NOMO-1 treated with dmso at 0.1 percent for 144 hours (cell line): ENCODE results near the gene PPP2R3B.
"Not testable (repeated sequence)": the region's sequence is repeated elsewhere in the genome, so short reads cannot be mapped to it uniquely, and the experiment has no call there.

Source experiments
- DNase-seq: peaks from one replicate; lab custom pipeline; 2025; ENCODE audit not compliant: unreplicated experiment; lab: John Stamatoyannopoulos, UW

The PPP2R3B gene

DNA sequence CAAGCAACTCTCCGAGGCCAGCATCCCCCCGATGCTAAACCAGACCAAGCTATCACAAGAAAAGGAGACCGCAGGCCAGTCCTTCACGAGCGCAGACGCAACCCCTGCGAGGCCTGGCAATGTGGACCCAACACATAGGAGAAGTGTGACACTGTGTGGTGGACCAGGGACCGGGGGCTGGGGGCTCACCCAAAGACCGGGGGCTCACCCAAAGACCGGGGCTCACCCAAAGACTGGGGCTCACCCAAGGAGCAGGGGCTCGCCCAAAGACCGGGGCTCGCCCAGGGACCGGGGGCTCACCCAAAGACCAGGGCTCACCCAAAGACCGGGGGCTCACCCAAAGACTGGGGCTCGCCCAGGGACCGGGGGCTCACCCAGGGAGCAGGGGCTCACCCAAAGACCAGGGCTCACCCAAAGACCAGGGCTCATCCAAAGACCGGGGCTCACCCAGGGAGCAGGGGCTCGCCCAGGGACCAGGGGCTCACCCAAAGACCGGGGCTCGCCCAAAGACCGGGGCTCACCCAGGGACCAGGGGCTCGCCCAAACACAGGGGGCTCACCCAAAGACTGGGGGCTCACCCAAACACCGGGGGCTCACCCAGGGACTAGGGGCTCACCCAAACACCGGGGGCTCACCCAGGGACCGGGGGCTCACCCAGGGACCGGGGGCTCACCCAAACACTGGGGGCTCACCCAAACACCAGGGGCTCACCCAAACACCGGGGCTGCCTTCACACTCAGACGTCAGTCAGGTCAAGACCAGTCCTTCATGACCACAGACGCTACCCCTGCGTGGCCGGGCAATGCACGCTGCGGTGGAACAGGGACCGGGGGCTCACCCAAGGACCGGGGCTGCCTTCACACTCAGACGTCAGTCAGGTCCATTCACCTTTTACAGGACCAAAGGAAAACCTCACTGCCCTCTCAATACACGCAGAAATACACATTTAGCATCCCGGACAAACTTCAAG lies 32.9 kb downstream of the PPP2R3B start:
- DNase-seq, result no peak

DNA sequence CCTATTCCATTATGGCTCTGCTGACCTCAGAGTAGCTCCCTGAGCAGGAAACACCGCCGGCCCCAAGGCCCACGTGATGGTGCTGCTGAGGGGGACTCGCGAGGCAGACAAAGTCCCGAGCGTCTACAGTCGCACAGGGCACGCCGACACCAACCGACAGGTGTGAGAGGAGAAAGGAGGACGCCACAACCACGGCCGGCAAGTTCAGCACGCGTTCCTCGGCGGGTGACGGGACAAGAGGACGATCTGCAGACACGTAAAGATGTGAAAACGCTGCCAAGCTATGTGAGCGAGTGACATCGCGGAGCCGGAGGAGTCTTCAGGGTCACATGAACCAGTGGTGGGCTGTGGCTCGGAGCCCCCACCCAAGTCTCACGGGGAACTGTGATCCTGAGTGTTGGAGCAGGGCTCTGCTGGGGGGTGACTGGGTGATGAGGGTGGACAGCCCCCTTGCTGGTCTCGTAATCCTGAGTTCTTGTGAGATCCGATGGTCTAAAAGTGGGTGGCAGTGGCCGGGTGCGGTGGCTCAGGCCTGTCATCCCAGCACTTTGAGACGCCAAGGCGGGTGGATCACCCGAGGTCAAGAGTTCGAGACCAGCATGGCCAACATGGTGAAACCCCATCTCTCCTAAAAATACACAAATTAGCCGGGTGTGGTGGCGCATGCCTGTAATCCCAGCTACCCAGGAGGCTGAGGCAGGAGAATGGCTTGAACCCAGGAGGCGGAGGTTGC lies 34.0 kb downstream of the PPP2R3B start:
- DNase-seq, result no peak

DNA sequence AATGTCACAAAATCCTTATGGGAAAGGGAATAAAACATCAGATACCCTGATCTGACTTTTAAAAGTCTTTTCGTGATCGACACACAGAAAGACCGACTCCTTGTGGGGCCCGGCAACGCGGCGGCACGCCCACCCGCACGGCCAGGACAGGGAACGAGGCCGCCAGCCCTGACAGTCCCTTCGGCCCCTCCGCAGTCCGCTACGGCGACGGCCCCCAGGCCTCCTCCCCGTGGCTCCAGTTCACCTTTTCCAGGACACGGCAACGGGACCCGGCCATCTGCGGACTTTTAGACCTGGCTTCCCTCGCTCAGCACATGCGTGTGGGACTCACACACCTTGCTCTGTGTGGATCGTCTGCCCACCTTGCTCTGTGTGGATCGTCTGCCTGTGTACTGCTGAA lies 34.5 kb downstream of the PPP2R3B start:
- DNase-seq, result no peak

GRCh38 chrX:351736-352135 lies 35.0 kb downstream of the PPP2R3B start:
- no peak for DNase-seq

DNA sequence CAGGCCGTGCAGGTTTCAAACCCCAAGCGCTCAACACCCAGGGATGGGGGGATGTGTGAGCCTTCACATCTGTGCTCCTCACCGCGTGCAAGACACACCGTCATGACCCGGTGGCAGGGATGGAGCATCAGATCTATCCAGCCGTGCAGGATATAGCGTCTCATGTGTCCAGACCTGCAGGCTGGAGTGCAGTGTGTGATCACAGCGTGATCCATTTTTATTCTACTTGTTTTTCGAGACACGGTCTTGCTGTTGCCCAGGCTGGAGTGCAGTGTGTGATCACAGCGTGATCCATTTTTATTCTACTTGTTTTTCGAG lies 35.4 kb downstream of the PPP2R3B start:
- DNase-seq, result not testable (repeated sequence)

DNA sequence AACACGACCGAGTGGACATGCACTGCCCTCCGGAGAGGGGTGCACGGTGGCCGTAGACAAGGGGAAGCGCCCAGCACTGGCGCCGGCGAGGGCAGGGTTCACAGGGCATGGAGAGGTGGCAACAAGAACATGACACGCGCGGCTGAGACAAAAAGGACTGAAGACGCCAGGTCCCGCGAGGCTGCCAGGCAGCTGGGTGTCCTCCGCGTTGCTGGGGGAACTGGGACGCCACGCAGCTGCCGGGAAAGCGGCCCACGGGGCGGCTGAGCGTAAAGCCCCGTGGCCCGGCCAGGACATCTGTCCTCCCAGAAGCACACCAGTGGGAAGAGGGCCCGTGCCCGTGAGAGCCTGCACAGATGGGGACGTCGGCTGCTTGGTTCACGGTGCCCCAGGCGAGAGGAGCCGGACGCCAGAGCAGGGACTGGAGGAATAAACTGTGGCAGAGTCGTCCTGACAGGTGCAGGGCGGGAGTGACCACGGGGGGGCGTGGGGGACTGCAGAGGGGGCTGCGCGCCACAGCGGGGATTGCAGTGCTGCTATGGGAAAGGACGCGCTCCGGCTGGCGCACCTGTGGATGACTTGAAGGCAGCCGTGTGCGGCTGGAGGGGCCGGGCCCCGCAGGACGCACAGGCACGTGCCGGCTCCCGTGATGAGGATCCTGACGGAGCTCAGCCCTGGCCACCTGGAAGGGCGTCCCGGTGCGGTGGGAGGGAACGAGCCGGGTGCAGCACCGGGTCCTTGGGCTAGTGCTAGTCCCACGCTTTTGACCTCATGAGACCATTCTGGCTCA lies 36.0 kb downstream of the PPP2R3B start:
- DNase-seq, result no peak

- no peak for DNase-seq
Observed at GRCh38 chrX:350148-350533, 36.6 kb downstream of the PPP2R3B start.

GRCh38 chrX:349702-350101 lies 37.0 kb downstream of the PPP2R3B start:
- no peak for DNase-seq

DNA sequence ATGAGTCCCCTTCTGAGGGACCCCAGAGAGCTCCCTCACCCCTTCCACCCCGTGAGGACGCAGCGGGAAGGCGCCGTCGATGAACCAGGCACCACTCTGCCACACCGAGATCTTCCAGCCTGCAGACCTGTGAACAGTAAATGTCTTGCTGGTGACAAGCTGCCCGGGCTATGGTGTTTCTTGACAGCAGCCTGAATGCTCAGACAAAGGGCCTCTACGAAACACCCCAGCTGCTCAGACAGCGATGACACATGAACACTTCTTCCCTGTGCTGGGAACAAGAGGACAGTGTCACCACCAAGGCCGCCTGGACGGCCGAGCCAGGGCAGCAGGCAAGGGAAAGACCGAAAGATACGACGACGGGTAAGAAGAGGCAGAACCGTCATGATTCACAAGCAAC lies 37.5 kb downstream of the PPP2R3B start:
- no peak for DNase-seq

- no peak for DNase-seq
Observed at GRCh38 chrX:348461-349117, 38.1 kb downstream of the PPP2R3B start.

DNA sequence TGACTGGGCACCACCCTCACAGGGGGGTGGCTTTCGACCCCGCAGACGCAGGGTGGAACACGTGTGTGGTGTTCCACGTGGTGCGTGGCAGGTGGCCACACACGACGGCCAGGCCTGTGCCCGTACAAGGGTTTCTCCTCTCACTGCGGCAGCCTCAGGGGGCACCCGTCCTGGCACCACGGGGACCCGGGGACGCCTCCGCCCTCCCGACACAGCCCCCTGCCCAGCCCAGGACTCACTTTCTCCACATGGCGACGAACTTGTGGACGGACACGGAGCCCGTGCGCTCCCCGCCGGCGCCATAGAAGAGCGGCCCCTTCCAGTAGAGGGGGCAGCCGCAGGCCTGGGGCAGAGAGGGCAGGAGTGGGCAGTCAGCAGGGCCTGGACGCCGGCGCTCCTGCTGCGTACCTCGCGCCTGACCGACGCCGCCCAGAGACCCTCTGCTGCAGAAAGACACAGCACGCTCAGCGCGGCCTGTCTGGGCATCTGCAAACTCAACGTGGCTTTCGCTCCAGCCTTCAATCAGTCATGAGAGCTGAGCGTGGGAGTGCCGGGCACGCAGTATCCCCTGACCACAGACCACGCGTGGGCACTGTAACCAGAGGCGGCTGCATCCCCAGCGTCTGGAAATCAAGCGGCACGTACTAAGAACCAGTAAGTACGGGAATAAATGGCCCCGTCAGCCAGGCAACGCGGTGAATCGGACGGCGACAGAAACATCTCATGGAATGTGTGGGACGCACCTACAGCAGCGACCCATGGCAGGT lies 39.2 kb downstream of the PPP2R3B start:
- no peak for DNase-seq

DNA sequence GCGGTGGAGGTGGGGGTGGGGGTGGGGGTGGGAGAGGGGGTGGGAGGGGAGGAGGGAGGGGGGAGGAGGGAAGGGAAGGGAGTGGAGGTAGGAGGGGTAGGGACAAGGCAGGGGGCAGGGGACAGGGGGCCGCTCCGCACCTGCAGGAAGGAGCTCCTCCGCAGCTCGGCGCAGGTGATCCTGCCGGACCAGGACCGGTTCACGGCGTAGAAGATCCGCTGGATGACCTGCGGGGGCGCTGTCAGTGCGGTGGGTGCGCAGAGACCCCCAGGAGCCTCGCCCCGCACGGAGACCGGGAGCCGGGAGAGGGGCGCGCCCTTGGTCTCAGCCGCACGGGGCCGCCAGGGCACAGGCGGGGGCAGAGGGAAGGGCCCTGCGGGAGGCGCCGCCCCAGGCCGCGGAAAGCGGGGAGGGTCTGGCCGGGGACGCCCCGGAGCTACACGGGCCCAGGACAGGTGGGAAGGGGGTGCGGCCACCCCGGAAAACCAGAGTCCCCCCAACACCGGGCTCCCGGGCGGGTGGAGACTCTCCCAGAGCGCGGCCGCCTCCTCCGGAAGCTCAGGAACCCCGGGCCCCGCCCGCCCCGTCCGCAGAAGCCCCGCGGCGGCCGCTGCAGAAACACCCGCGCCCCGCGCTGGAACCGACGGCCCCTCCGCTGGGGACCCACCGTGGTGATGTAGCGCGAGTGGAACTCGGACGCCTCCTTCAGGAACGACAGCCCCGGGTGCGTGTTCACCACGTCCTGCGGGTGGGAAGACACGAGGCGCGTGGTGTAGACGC lies 40.5 kb downstream of the PPP2R3B start:
- DNase-seq, result no peak

DNA sequence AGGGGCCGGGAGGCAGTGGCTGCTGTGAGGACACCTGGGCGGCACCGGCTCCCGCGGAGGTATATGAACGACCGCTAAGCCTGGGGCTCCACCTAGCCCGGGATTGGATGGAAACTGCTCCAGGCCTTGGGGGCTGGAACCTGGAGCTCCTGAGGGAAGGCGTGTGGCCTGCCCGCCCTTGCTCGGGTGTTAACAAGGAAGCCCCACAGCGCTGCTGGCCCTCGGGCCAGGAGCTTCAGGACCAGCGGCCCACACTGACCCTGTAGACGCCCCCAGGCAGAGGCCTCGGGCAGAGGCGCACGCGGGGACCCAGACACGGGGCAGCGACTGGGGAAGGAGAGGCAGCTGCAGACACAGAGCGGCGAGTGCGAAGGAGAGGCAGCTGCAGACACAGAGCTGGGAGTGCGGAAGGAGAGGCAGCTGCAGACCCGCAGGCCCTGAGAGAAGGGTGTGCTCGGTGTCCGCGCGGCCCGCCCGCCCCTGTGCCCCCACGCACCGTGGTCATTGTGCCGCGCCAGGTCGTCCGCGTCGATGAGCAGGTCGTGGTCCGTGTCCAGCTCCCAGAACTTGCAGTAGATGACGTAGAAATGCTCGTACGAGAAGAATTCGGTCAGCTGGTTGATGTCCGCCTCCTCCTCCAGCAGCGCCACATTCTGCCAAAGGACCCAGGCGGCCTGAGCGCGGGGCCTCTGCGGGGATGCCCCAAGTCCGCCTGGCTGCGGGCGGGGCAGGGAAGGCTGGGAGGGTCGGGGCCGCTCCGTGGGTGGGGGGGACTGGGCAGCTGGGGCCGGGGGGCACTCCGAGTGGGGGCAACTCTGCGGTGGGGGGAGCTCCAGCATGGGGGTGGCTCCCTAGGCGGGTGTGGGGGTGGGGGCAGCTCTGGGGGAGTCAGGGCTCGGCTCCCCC lies 41.4 kb downstream of the PPP2R3B start:
- no peak for DNase-seq

- DNase-seq, result no peak
Observed at GRCh38 chrX:344371-344901, 42.3 kb downstream of the PPP2R3B start.

GRCh38 chrX:341541-342101 lies 45.1 kb downstream of the PPP2R3B start:
- no peak for DNase-seq

DNA sequence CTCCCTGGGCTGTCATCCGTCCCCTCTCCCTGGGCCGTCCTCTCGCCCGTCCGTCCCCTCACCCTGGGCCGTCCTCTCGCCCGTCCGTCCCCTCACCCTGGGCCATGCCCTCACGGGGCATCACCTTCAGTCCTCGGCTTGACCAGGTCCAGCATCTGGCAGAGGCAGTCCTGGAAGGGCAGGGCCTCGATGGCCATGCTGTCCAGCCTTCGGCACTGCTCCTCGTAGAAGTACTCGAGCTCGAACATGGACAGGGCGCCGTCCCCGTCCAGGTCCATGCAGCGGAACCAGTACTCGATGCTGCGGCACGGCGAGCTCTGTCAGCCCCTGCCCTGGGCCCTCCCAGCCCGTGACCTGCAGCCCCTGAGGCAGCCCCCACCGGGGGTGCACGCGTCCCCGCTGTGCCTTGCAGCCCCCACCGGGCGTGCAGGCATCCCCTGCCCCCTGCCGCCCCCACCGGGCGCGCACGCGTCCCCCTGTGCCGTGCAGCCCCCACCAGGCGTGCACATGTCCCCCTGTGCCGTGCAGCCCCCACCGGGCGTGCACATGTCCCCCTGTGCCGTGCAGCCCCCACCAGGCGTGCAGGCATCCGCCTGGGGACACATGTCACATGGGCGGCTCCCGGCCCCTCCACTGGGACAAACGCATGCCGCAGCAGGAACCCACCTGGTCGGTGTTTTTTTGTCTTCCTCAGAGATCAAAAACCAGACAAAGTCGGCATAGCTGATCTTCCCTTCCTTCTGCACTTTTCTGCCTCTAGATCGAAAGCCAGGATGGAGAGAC lies 45.9 kb downstream of the PPP2R3B start:
- DNase-seq, result no peak

- DNase-seq, result no peak
Observed at GRCh38 chrX:340121-340520, 46.6 kb downstream of the PPP2R3B start.
